Panc1 (cell line): Measurements from ENCODE around the gene SLC9A4. TPM values are rescaled to one million over a fixed set of nuclear protein-coding genes. Genes with fewer than 3 reads are reported as not detected.

Experiments used
- ATAC-seq: fragments of 200-7000 bp; cut with Tn5 transposase; 2 replicates; pipeline ENCODE4 v1.9.1; 2020; ENCODE audit warnings: mild to moderate bottlenecking, moderate library complexity
- BruUV-seq: library from RNA; stranded (reverse); fragments of 400-500 nt; replicated peaks from 2 replicates; lab custom pipeline; 2021; lab: Mats Ljungman, UMichigan
- CTCF ChIA-PET: fragments of 300-600 bp; sonication (Branson Sonifier 250); formaldehyde crosslinking; loops from one replicate; lab custom pipeline; 2022; ENCODE audit warnings: antibody characterized with exemption; lab: Charles Lee
- POLR2A ChIA-PET: fragments of 300-600 bp; sonication (Branson Sonifier 250); formaldehyde crosslinking; loops from one replicate; lab custom pipeline; 2022; ENCODE audit warnings: antibody characterized with exemption; lab: Charles Lee
- DNase-seq: peaks from one replicate; pipeline ENCODE4 v3.0.0-alpha.2; 2010; ENCODE audit warnings: low read depth, low spot score
- H3K27ac ChIP-seq: 2 replicates; pipeline ENCODE4 v1.5.1; 2011; ENCODE audit warnings: mild to moderate bottlenecking, low read length, inconsistent platforms
- H3K27me3 ChIP-seq: fragments of 200-500 bp; sonication (Bioruptor generic); 2 replicates; pipeline ENCODE4 v1.6.0; 2014; ENCODE audit warnings: low read length, inconsistent platforms; ENCODE audit not compliant: control insufficient read depth, insufficient read depth
- H3K36me3 ChIP-seq: fragments of 200-500 bp; sonication (Bioruptor generic); 2 replicates; pipeline ENCODE4 v1.5.1; 2014; ENCODE audit warnings: inconsistent platforms, mild to moderate bottlenecking, low read length, moderate library complexity; ENCODE audit not compliant: control insufficient read depth, insufficient read depth
- H3K4me1 ChIP-seq: 2 replicates; pipeline ENCODE4 v1.5.1; 2011; ENCODE audit warnings: inconsistent platforms, mild to moderate bottlenecking, low read length, moderate library complexity; ENCODE audit not compliant: control insufficient read depth, insufficient read depth
- H3K4me3 ChIP-seq, 2 experiments: 2 replicates each; pipeline ENCODE4 v1.5.1; 2011 to 2012; ENCODE audit warnings: low read depth in 2 of 2, low read length in 2 of 2, mild to moderate bottlenecking in 2 of 2, inconsistent platforms in 1 of 2, moderate library complexity in 1 of 2
- H3K9me3 ChIP-seq: fragments of 200-500 bp; sonication (Bioruptor generic); 2 replicates; pipeline ENCODE4 v1.5.1; 2014; ENCODE audit warnings: low read depth, mild to moderate bottlenecking, inconsistent platforms, low read length, moderate library complexity; ENCODE audit not compliant: control insufficient read depth, insufficient read depth
- POLR2AphosphoS5 ChIP-seq: IDR thresholded peaks from 2 replicates; pipeline ENCODE4 v1.6.1; 2012; ENCODE audit warnings: mild to moderate bottlenecking, low read depth, low read length, moderate library complexity
- SIN3A ChIP-seq: IDR thresholded peaks from 2 replicates; pipeline ENCODE4 v1.6.1; 2012; ENCODE audit warnings: low read depth, mild to moderate bottlenecking, low read length, moderate library complexity, borderline replicate concordance; ENCODE audit not compliant: insufficient read depth
- TCF7L2 ChIP-seq: IDR thresholded peaks from 2 replicates; pipeline ENCODE4 v1.6.1; 2011; ENCODE audit warnings: mild to moderate bottlenecking, low read depth, low read length, inconsistent platforms
- in situ Hi-C: cut with HindIII; loops from 2 replicates; pipeline ENCODE4 v1.10.0; 2016; ENCODE audit warnings: low sequenced_read_pairs, low pct_unique_long_range_greater_than_20kb
- intact Hi-C: fragments of 100-400 bp; cut with micrococcal nuclease; formaldehyde crosslinking; loops from one replicate; pipeline ENCODE4 v1.10.0; 2022; ENCODE audit not compliant: unreplicated experiment
- total RNA-seq: library from RNA; stranded (reverse); gene quantifications from one replicate; pipeline ENCODE4 v1.2.1, GENCODE V29; 2021; ENCODE audit not compliant: unreplicated experiment
- TF ChIP-seq, protein P1 (sequence below): fragments of 450-650 bp; IDR thresholded peaks from 2 replicates; pipeline ENCODE4 v1.5.1; 2017; ENCODE audit warnings: mild to moderate bottlenecking
- TF ChIP-seq, protein P2 (sequence below), 2 experiments: IDR thresholded peaks; 2 replicates each; pipeline ENCODE4 v1.6.1; 2011 to 2012; ENCODE audit warnings: low read depth in 2 of 2, control low read depth in 1 of 2, low read length in 1 of 2, mild to moderate bottlenecking in 1 of 2, moderate library complexity in 1 of 2; ENCODE audit not compliant: insufficient read depth in 1 of 2

Gene SLC9A4
- total RNA-seq, 1 experiment from 2014 or later = not detected

DNA sequence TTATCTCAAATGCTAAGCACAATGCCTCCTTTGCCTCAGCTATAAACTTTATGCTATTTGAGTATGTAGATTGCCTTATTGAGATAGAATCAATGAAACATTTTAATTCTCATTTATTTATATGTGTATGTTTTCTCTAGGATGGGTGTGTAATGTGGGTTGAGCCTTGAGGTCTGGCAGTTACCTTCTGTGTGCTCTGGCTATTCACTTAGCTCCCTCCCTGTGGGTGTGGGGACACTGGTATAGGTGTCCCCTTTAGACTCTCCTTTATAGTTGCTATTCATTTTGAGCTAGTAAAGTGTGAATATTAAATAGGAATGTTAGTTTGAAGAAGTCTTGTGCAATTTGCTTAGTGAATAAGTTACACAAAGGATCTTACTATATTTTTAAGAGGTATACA, 1.8 kb downstream of the SLC9A4 start:
- intact Hi-C loops = no loop called here
- POLR2A ChIA-PET = no interaction called here

GRCh38 chr2:102478686-102479470, 5.9 kb downstream of the SLC9A4 start:
- no peak overlapping the region for H3K4me3 ChIP-seq
- ChIA-PET POLR2A (no interaction called here), CTCF (no interaction called here)
- H3K9me3 ChIP-seq = no peaks in the 10 kb centered on the region
- H3K4me1 ChIP-seq = no peaks in the 10 kb centered on the region
- DNase-seq (no peak), ATAC-seq (no peak)
- in situ Hi-C loops = no loop called here
- no peak overlapping the region for H3K27ac ChIP-seq
- BruUV-seq = no TSS peak
- intact Hi-C loops = no loop called here
- TF ChIP-seq, protein P1, sequence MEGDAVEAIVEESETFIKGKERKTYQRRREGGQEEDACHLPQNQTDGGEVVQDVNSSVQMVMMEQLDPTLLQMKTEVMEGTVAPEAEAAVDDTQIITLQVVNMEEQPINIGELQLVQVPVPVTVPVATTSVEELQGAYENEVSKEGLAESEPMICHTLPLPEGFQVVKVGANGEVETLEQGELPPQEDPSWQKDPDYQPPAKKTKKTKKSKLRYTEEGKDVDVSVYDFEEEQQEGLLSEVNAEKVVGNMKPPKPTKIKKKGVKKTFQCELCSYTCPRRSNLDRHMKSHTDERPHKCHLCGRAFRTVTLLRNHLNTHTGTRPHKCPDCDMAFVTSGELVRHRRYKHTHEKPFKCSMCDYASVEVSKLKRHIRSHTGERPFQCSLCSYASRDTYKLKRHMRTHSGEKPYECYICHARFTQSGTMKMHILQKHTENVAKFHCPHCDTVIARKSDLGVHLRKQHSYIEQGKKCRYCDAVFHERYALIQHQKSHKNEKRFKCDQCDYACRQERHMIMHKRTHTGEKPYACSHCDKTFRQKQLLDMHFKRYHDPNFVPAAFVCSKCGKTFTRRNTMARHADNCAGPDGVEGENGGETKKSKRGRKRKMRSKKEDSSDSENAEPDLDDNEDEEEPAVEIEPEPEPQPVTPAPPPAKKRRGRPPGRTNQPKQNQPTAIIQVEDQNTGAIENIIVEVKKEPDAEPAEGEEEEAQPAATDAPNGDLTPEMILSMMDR = peak; percentile 12; the same call in 1 of the 2 replicates
- no peak for TF ChIP-seq TCF7L2
- H3K27me3 ChIP-seq = peaks cover 4% of the 10 kb centered on the region; the same call in 1 of the 2 replicates
- no peaks in the 10 kb centered on the region for H3K36me3 ChIP-seq

More for the DNA sequence above, 1.8 kb downstream of the SLC9A4 start:
- CTCF ChIA-PET = no interaction called here
- peaks cover 4% of the 10 kb centered on the region for H3K27me3 ChIP-seq
- no TSS peak for BruUV-seq
- H3K36me3 ChIP-seq = no peaks in the 10 kb centered on the region
- DNase-seq (no peak), ATAC-seq (no peak)
- no peak overlapping the region for H3K4me3 ChIP-seq
- no peak overlapping the region for H3K27ac ChIP-seq
- in situ Hi-C loops = no loop called here
- no peak for TF ChIP-seq TCF7L2
- TF ChIP-seq, protein P2, sequence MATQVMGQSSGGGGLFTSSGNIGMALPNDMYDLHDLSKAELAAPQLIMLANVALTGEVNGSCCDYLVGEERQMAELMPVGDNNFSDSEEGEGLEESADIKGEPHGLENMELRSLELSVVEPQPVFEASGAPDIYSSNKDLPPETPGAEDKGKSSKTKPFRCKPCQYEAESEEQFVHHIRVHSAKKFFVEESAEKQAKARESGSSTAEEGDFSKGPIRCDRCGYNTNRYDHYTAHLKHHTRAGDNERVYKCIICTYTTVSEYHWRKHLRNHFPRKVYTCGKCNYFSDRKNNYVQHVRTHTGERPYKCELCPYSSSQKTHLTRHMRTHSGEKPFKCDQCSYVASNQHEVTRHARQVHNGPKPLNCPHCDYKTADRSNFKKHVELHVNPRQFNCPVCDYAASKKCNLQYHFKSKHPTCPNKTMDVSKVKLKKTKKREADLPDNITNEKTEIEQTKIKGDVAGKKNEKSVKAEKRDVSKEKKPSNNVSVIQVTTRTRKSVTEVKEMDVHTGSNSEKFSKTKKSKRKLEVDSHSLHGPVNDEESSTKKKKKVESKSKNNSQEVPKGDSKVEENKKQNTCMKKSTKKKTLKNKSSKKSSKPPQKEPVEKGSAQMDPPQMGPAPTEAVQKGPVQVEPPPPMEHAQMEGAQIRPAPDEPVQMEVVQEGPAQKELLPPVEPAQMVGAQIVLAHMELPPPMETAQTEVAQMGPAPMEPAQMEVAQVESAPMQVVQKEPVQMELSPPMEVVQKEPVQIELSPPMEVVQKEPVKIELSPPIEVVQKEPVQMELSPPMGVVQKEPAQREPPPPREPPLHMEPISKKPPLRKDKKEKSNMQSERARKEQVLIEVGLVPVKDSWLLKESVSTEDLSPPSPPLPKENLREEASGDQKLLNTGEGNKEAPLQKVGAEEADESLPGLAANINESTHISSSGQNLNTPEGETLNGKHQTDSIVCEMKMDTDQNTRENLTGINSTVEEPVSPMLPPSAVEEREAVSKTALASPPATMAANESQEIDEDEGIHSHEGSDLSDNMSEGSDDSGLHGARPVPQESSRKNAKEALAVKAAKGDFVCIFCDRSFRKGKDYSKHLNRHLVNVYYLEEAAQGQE (IDR thresholded peaks at IDR 0.05; ENCODE audit: insufficient read depth in 1 of 2, low read depth in 2 of 2, low read length in 1 of 2) = no peak
- no peaks in the 10 kb centered on the region for H3K4me1 ChIP-seq
- H3K9me3 ChIP-seq = no peaks in the 10 kb centered on the region

DNA sequence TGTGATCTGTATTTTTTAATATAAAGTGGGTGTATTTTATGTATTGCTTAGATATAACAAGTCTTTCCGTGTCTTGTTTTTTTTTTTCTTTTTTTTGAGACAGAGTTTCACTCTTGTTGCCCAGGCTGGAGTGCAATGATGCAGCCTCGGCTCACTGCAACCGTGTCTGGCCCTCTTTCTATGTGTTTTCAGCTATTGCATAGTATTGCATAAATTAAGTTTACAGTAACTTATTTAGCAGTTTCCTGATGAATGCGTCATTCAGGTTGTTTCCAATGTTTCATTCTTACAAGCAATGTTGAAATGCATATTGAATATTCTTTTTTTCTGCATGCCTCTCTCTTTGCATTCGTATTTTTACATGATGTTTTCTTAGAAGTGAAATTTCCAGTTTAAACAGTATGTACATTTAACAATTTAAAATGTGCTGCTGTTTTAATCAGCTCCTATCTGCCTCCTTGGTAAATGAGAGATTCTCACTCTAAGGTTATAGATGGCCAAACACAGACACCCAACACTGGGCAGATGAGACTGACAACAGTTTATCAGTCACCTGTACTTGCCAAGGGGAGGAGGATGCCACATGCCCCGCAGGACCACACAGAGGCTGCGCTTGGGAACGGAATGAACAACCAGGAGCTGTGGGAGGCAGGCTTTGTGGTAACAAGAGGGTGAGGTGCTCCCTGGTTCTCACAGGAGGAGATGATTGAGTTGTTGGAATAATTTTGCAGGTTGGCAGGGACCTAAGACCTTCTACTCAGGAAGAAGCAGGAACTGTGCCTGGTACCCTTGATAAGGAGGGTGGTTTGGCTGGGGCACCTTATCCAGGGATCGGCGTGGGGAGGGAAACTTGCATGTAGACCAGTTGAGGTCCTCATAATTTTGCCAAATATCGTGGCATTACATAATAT, 7.5 kb downstream of the SLC9A4 start:
- in situ Hi-C loops = no loop called here
- H3K36me3 ChIP-seq = no peaks in the 10 kb centered on the region
- intact Hi-C loops = no loop called here
- POLR2A ChIA-PET = no interaction called here
- CTCF ChIA-PET = no interaction called here
- H3K27me3 ChIP-seq = peaks cover 4% of the 10 kb centered on the region; the same call in 1 of the 2 replicates
- H3K4me1 ChIP-seq = no peaks in the 10 kb centered on the region
- no peak overlapping the region for H3K27ac ChIP-seq
- ATAC-seq (no peak), DNase-seq (no peak)
- no peak for TF ChIP-seq SIN3A
- TF ChIP-seq TCF7L2 = no peak
- TF ChIP-seq POLR2AphosphoS5 = no peak
- TF ChIP-seq, protein P2 (IDR thresholded peaks at IDR 0.05; ENCODE audit: insufficient read depth in 1 of 2, low read depth in 2 of 2, low read length in 1 of 2) = no peak
- TF ChIP-seq, protein P1 = no peak
- no TSS peak for BruUV-seq
- no peak overlapping the region for H3K4me3 ChIP-seq
- H3K9me3 ChIP-seq = no peaks in the 10 kb centered on the region
